Retina (tissue), 1 donor: ENCODE data around the gene CDC25B.

ENCODE experiments used
- DNase-seq: peaks from one replicate; pipeline ENCODE4 v3.0.0-alpha.2; 2016

CDC25B gene

DNA sequence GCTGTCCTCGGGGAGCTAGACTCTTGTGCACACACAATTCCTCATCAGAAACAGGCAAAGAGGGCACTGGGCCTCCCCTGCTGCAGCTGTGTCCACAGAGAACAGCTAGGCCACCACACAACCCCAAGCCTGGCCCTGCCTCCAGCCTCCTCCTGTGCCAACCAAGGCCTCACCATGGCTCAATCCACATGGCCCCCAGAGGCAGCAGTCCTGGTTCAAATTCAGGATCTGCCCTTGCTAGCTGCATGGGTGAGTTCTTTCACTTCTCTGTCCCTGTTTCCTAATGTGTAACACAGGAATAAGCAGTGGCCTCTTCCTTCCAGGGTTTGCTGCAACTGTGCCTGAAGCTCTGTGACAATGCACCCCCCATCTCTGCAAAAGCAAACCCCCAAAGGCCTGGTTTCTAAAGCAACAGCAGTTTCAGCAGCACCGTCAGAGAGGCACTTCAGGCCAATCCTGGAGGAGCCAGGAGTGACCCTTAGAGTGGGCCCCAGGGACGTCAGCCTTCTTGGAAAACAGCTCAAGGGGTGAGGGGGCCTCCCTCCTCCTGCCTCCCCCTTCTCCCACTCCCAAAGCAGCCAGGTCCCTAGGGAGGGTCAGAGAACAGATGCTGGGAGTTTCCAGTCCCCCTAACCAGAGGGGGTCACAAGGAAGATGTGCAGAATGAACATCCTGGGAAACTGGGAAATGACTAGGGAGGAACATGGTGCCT, 30.8 kb upstream of the CDC25B start:
- no peak for DNase-seq

DNA sequence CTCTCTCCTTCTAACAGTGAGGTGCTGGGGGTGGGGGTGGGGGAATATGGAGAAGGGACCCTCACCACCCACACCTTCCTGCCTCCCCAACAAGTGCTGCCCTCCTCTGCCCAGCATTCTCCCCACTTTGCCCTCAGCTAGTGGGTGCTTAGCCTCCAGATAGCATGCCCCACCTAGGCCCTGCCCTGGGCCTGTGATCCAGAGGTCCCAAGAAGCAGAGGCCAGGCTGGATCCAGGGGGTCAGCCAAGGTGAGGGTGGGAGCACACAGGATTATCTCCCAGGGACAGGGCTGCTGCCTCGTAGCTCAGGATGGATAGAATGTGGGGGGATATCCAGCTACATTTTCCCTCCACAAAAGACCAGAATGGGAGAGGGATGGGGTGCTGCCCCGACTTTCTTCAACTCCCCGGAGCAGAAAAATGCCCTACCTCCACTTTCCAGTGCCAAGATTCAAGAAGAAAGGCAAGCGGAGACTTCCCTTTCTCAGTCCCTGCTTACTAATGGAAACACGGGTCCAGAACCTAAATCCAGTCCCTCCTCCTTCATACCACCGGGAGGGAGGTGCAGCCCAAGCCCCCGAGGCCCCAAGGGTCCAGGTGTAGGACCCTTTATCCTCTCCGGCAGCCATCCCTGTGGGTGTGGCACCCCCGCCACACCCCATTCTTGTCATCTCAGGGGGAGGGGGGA, 29.5 kb upstream of the CDC25B start:
- no peak for DNase-seq

- peak; percentile 49 for DNase-seq
Measured at GRCh38 chr20:3767110-3767426, 29.0 kb upstream of the CDC25B start.

DNA sequence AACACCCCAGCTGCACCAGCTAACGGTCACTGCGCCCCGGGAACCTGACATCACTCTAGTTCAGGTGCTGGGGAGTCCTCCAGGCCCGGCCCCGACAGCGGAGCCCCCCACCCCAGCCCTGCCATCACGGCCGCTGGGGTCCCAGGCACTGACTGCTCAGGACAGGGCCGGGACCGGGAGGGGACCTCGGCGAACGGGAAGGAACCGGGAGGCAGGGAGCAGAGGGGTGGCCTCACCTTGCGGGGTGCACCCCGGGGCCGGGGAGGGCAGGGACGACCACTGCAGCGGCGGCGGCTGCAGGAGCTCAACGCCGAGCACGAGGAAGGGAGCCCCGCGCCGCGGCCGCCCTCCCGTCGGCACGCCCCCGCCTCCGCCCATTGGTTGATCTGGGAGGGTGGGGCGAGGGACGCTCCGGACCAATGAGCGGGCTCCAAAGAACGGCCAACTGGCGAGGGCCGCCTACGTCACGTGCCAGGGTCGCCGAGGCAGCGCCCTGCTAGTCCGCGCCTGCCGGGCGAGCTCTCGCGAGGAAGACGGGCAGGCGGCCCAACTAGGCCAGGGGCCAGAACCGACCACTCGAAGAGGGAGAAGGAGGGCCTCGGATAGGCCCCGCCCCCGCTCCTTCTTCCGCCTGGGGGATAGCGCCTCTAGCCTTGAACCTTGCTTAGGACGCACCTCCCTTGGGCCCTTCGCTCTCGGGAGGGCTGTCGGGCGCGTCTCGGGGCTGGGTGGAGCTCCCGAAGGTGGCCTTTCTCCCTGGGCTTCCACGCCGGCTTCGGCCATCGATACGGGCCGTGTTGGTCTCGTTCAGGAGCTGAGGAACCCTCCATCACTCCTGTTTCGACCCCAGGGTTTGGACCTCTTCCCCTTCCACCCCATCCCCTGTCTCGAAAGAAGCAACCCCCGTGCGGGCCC, 28.4 kb upstream of the CDC25B start, which contains the start of gene ADISSP:
ADISSP (minus strand) TSS at position 327 of the 915 bp plus-strand sequence. CDS start 7,653 bp downstream, outside the sequence.
- peak; percentile 97 for DNase-seq

DNA sequence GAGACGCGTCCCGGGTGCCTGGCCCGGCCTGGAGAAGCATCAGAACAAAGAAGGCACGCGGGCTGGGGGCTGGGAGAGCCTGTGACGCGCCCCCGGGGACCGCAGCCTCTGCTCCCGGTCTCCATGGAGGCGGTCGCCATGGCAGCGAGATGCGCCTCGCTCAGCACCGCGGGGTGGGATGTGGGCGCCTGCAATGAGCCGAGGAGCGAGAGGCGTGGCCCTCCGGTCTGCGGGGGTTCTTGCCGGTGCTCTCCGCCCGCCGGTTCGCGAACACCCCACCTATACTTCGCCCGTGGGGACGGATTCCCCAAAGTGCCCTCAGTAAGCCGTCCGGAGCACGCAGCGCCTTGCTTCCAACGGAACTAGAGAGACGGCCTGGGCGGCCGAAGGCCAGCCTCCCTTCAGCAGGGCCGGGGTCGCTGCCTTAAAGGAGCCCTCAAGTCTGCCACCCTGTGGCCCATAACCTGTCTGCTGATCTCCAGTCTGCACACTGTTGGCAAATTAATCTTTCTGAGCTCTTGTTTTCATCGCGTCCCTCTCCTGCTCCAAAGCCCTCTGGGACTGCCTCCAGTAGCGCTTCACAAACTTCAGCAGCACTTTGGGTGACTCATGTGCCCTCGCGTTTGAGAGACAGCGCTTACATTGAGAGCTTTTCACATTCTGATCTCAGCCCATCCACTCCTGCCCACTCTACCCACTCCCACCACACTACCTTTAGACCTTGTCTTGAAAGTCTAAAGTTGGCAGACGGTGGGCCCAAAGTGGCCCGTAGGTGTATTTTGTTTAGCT, 27.6 kb upstream of the CDC25B start:
- DNase-seq = peak; percentile 99

GRCh38 chr20:3771552-3772058, 24.5 kb upstream of the CDC25B start:
- no peak for DNase-seq

DNA sequence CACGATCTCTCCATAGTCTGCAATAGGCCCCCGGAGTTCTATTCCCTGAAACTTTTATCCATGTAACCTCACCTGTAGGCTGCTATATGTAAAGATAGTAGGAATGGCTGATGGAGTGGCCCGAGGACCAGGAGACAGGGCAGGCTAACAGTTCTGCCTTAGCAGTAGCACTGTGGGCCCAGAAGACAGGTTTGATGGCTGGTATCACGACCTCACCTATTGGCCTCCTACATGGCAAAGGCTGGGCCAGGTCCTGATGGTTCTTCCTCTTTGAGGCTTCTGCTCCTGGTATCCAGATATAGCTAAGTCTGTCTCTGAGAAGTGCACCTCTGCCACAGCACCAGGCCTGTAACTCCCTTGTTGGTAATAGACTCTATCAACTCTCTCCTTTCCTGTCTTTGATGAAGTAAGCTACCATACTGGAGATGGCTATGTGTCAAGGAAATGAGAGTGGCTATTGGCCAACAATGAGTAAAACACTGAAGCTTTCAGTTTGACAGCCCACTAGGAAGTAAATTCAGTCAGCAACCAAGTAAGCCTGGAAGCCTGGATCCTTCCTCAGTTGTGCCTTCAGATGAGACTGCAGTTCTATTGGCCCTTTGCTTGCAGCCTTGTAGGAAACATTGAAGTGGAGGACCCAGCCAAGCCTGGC, 20.5 kb upstream of the CDC25B start:
- DNase-seq = no peak

GRCh38 chr20:3777381-3777715, 18.8 kb upstream of the CDC25B start:
- DNase-seq = no peak

DNA sequence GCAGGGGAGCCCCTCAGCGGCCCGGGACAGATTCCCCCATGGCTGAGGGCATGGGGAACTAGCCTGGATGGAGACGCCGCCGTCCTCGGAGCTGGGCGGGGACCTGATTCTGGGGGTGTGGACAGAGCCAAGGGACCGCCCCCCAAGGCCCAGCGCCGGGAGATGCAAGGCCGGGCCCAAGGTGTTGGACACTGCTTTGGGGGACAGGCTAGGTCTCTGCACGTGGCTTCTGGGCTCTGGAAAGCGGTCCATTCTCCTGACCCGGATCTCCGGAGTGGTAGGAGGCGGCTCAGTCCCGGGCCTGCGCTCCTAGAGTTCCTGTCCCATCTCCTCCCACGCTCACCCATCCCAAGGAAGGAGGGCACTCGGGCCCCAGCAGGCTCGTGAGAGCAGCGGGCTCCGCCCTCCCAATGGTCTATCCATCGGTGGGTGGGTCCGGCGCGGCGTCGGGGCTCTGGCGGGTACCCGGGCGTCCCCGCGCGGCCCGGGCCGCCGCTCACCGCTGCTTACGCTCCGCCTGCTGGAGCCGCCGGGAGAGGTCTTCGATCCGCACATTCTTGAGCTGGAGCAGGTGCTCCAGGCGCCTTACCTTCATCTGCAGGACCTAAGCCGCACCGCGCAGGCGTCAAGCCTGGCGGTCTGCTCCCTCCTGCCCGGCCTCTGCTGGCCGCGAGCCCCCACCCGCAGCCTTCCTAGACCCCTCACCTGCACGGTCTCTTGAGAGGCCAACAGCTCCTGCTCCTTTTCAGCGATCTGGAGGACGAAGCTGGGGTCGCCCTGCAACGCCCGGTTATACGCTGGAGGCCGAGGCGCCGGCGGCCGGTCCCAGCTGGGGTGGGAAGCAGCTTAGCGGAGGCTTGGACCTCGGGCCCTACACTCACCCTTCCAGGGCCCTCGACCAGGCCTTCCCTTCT, 18.1 kb upstream of the CDC25B start:
- DNase-seq = peak; percentile 70

DNA sequence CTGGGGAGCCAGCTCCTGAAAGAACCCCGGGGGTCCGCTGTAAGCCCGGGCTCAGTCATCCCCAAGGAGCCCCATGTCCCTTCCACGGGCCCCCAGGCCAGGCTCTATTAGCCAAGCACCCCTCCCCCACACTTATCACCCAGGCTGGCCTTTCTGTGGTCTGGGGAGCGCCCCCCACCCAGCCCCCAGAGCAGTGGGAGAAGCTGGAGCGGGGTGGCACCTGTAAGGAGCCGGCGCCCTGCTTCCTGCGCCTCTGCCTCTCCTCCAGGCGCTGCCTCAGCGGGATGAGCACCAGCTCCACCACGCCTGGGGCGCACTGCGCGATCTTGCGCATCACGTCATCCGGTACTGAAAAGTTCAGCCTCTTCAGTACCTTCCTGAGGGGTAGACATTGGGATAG, 17.1 kb upstream of the CDC25B start:
- DNase-seq = no peak

DNA sequence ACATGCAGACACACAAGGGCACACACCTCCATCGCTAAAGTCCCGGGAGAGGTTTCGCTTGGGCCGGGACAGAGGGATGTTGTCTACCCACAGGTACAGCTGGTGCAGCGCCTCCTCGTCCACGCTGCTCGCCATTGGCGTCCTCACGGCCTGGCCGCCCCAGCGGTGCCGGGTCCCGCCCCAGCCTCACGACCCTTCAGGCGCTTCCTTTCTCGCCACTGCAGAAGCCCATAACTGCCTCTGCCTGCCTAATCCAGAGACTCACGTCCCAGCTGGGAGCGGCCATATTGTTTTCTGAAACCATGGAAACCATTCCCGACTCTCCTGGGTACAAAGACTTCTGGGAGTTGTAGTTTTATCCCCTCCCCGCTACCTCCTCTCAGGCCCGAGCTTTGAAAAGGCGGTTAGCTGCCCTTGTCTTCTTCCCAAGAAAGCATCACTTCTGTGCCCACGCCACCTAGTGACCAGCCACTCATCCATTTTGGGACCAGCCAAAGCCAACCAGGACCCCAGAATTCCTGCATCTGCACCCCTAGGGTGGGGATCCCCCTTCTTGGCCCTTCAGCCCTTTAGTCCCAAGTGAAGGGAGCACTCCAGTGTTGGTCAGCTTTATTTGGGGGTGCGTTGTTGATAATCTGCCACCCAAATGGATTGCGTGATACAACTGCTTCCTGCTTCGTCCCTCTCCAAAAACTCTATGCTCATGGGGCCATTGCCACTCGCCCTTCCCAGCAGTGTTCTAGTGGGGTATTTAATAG, 14.8 kb upstream of the CDC25B start, which contains the start of gene SPEF1:
SPEF1 (minus strand) TSS at position 296 of the 758 bp plus-strand sequence; CDS start at position 135, 161 bp downstream.
- peak; percentile 91 for DNase-seq

DNA sequence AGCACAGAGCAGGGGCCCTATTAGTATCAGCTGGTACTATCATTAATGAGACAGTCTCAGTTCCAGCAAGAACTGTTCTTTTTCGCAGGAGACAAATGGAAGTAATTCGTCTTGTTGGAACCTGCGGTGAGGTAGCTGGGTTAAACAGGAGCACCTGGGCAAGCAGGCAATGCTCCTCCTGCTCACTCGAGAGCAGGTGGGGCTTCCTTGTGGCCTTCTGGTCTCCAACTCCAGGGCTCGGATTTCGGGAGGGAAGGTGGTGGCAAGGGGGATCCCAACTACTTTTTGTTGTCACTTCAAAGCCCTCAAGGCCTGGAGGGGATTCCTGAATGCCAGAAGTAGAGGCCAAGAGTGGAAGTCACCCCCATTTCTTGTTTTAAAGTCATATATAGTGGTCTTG, 13.5 kb upstream of the CDC25B start:
- no peak for DNase-seq

GRCh38 chr20:3783068-3783489, 13.0 kb upstream of the CDC25B start:
- no peak for DNase-seq

DNA sequence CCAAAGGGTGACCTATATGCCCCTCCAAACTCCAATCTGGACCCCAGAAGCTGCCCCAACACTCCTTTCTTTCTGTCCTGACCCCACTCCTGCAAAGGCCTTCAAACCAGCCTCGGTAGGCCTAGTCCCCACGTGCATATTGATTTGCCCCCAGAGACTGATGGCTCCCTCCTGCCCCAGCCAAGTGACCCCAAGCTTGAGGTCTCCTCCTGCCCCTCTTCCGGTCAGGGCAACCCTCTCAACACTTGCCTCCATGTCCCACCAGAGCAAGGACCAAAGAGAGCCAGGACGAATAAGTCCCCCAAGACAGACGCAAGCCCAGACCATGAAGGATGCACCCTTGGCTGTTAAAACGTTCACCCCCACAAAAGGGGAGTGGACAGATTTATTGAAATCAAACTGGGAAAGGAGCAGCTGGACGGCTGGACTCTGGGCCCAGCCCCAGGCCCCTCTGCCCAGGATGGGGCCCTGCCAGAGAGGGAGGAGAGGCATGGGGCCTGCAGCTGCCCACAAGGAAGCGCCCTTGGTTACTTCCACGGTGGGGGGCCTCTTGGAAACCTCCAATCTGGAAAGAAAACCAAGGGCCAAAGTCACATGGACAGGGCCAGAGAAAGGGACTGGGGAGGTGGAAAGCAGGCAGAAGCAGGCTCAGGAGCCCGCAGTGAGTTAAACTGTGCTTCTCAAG, 12.5 kb upstream of the CDC25B start:
- no peak for DNase-seq

GRCh38 chr20:3784216-3784853, 11.8 kb upstream of the CDC25B start:
- DNase-seq = no peak

DNA sequence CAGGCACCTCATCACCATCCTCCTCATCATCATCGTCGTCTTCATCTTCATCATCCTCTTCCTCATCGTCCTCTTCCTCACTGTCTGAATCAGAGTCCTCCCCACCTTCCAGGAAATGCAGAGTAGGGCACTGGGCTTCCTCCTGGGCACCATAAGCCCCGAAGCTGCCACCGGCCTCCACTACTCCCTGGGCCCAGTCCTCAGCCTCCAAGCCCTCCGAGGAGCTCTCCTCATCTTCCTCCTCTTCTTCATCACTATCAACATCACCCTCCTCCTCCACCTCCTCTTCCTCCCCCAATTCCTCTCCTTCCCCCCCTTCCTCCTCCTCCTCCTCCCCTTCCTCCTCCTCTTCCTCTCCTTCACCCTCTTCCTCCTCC, 11.3 kb upstream of the CDC25B start:
- DNase-seq = no peak

- DNase-seq = peak; percentile 34
Measured at GRCh38 chr20:3785240-3786125, 10.6 kb upstream of the CDC25B start.

- DNase-seq = peak; percentile 81
Measured at GRCh38 chr20:3786126-3786484, 10.0 kb upstream of the CDC25B start.
